H9 (cell line): ENCODE results near the gene VEGFA. TPM values are rescaled to one million over a fixed set of nuclear protein-coding genes. Genes with fewer than 3 reads are reported as not detected.

Source experiments
- DNase-seq: peaks from one replicate; pipeline ENCODE4 v3.0.0-alpha.2; 2017
- H2AFZ ChIP-seq: one replicate; pipeline ENCODE4 v1.6.1; 2013; ENCODE audit warnings: mild to moderate bottlenecking, low read length, control low read depth, moderate library complexity
- H2AK5ac ChIP-seq: 2 replicates; pipeline ENCODE4 v1.6.1; 2013; ENCODE audit warnings: low read length, control low read depth, mixed read lengths; ENCODE audit not compliant: insufficient read length
- H2BK120ac ChIP-seq: one replicate; pipeline ENCODE4 v1.6.1; 2013; ENCODE audit warnings: low read depth, mild to moderate bottlenecking, low read length, control low read depth, inconsistent platforms; ENCODE audit not compliant: poor library complexity, severe bottlenecking
- H2BK12ac ChIP-seq: 2 replicates; pipeline ENCODE4 v1.6.1; 2013; ENCODE audit warnings: low read length, control low read depth, mixed read lengths, low read depth; ENCODE audit not compliant: insufficient read length
- H2BK15ac ChIP-seq: 2 replicates; pipeline ENCODE4 v1.6.1; 2013; ENCODE audit warnings: low read depth, low read length, control low read depth
- H2BK20ac ChIP-seq: one replicate; pipeline ENCODE4 v1.6.1; 2013; ENCODE audit warnings: low read depth, mild to moderate bottlenecking, low read length, control low read depth, inconsistent platforms; ENCODE audit not compliant: poor library complexity, severe bottlenecking
- H2BK5ac ChIP-seq: 2 replicates; pipeline ENCODE4 v1.6.1; 2013; ENCODE audit warnings: low read length, control low read depth, mixed read lengths; ENCODE audit not compliant: insufficient read length
- H3K14ac ChIP-seq: 2 replicates; pipeline ENCODE4 v1.6.1; 2013; ENCODE audit warnings: low read length, control low read depth; ENCODE audit not compliant: insufficient read depth
- H3K18ac ChIP-seq: 2 replicates; pipeline ENCODE4 v1.6.1; 2013; ENCODE audit warnings: low read depth, mild to moderate bottlenecking, mixed read lengths, low read length, control low read depth; ENCODE audit not compliant: insufficient read length
- H3K23ac ChIP-seq: 2 replicates; pipeline ENCODE4 v1.6.1; 2013; ENCODE audit warnings: low read length, control low read depth, mixed read lengths, low read depth; ENCODE audit not compliant: insufficient read length
- H3K23me2 ChIP-seq: 2 replicates; pipeline ENCODE4 v1.6.1; 2013; ENCODE audit warnings: low read depth, mild to moderate bottlenecking, mixed read lengths, low read length, control low read depth; ENCODE audit not compliant: insufficient read length, poor library complexity, severe bottlenecking
- H3K27ac ChIP-seq: 2 replicates; pipeline ENCODE4 v1.5.1; 2013; ENCODE audit warnings: low read length, control low read depth, mixed read lengths, low read depth; ENCODE audit not compliant: insufficient read length
- H3K27me3 ChIP-seq: 2 replicates; pipeline ENCODE4 v1.6.1; 2013; ENCODE audit warnings: low read length, control low read depth, inconsistent platforms; ENCODE audit not compliant: insufficient read depth
- H3K4ac ChIP-seq: 2 replicates; pipeline ENCODE4 v1.6.1; 2013; ENCODE audit warnings: low read depth, mild to moderate bottlenecking, control low read depth, inconsistent platforms, low read length, moderate library complexity
- H3K4me1 ChIP-seq: 2 replicates; pipeline ENCODE4 v1.6.1; 2013; ENCODE audit warnings: low read length, control low read depth, inconsistent platforms; ENCODE audit not compliant: insufficient read depth
- H3K4me2 ChIP-seq: 2 replicates; pipeline ENCODE4 v1.6.1; 2013; ENCODE audit warnings: low read length, control low read depth, mixed read lengths; ENCODE audit not compliant: insufficient read length, insufficient read depth
- H3K56ac ChIP-seq: 2 replicates; pipeline ENCODE4 v1.6.1; 2013; ENCODE audit warnings: low read depth, mild to moderate bottlenecking, mixed read lengths, low read length, control low read depth; ENCODE audit not compliant: insufficient read length
- H3K79me1 ChIP-seq: 2 replicates; pipeline ENCODE4 v1.6.1; 2013; ENCODE audit warnings: low read depth, mild to moderate bottlenecking, moderate library complexity, low read length, control low read depth, inconsistent platforms; ENCODE audit not compliant: insufficient read depth, poor library complexity, severe bottlenecking
- H3K79me2 ChIP-seq: 2 replicates; pipeline ENCODE4 v1.6.1; 2013; ENCODE audit warnings: low read length, control low read depth, inconsistent platforms; ENCODE audit not compliant: insufficient read depth
- H3K9ac ChIP-seq: 2 replicates; pipeline ENCODE4 v1.6.1; 2013; ENCODE audit warnings: low read length, control low read depth, mixed read lengths; ENCODE audit not compliant: insufficient read length; ENCODE audit errors: extremely low read depth
- H3K9me3 ChIP-seq: one replicate; pipeline ENCODE4 v1.6.1; 2013; ENCODE audit warnings: low read depth, low read length, inconsistent platforms; ENCODE audit not compliant: control insufficient read depth
- H3T11ph ChIP-seq: one replicate; pipeline ENCODE4 v1.6.1; 2013; ENCODE audit warnings: mild to moderate bottlenecking, low read length, control low read depth, inconsistent platforms
- H4K20me1 ChIP-seq: one replicate; pipeline ENCODE4 v1.6.1; 2013; ENCODE audit not compliant: control insufficient read depth, insufficient read length, insufficient read depth
- H4K5ac ChIP-seq: 2 replicates; pipeline ENCODE4 v1.6.1; 2013; ENCODE audit warnings: low read depth, mild to moderate bottlenecking, mixed read lengths, low read length, control low read depth; ENCODE audit not compliant: insufficient read length
- H4K8ac ChIP-seq: replicated peaks from 2 replicates; pipeline ENCODE4 v1.6.1; 2013; ENCODE audit warnings: low read length, control low read depth, mixed read lengths, low read depth; ENCODE audit not compliant: insufficient read length
- H4K91ac ChIP-seq: 2 replicates; pipeline ENCODE4 v1.6.1; 2013; ENCODE audit warnings: low read depth, mild to moderate bottlenecking, moderate library complexity, mixed read lengths, low read length, control low read depth; ENCODE audit not compliant: insufficient read length
- H3K27ac Mint-ChIP-seq, 3 experiments: 2 replicates in 2 of 3; 3 replicates in 1 of 3; pipeline ENCODE4 v1.8.0; 2020 to 2021; ENCODE audit warnings: mixed read lengths in 3 of 3, mild to moderate bottlenecking in 1 of 3, moderate library complexity in 1 of 3
- H3K27me3 Mint-ChIP-seq: 2 replicates; pipeline ENCODE4 v1.8.0; 2021; ENCODE audit warnings: low read depth, mild to moderate bottlenecking, moderate library complexity, mixed read lengths
- H3K36me3 Mint-ChIP-seq, 3 experiments: 2 replicates in 2 of 3; 3 replicates in 1 of 3; pipeline ENCODE4 v1.8.0; 2020 to 2021; ENCODE audit warnings: low read depth in 3 of 3, mixed read lengths in 3 of 3; ENCODE audit not compliant: insufficient read depth in 1 of 3
- H3K4me1 Mint-ChIP-seq, 2 experiments: 2 replicates each; pipeline ENCODE4 v1.8.0; 2020; ENCODE audit warnings: mixed read lengths in 2 of 2
- H3K4me3 Mint-ChIP-seq, 2 experiments: 2 replicates in 1 of 2; 3 replicates in 1 of 2; pipeline ENCODE4 v1.8.0; 2020 to 2021; ENCODE audit warnings: mild to moderate bottlenecking in 2 of 2, mixed read lengths in 2 of 2, moderate library complexity in 1 of 2
- H3K9me3 Mint-ChIP-seq, 2 experiments: 2 replicates in 1 of 2; 3 replicates in 1 of 2; pipeline ENCODE4 v1.8.0; 2020; ENCODE audit warnings: mild to moderate bottlenecking in 2 of 2, mixed read lengths in 2 of 2, moderate library complexity in 1 of 2
- CTCF ChIP-seq: fragments of 200-600 bp; sonication (generic); conservative IDR thresholded peaks from 3 replicates; pipeline ENCODE4 v1.8.0; 2021; ENCODE audit warnings: antibody characterized with exemption, mild to moderate bottlenecking
- WGBS: extraction: QIAGEN DNeasy Blood & Tissue Kit; methylation state at CpG from one replicate; pipeline ENCODE4 v1.1.7; 2013; ENCODE audit warnings: missing lambda C conversion rate, low lambda C conversion rate, mixed read lengths; ENCODE audit not compliant: insufficient read length; ENCODE audit errors: extremely low coverage; 5-methylcytosine and 5-hydroxymethylcytosine counted together
- total RNA-seq: library from RNA; stranded (reverse); gene quantifications from 2 replicates; pipeline ENCODE4 v1.2.1, GENCODE V29; 2021

VEGFA gene
- total RNA-seq, 1 experiment from 2014 or later: 47.9 TPM

- Histone ChIP-seq H3K9ac (no peak overlapping the region), H4K5ac (no peak overlapping the region), H3K4me1 (no peaks in the 10 kb centered on the region), H3K27ac (no peak overlapping the region), H4K91ac (no peak overlapping the region), H3K27me3 (no peaks in the 10 kb centered on the region), H3T11ph (no peak overlapping the region), H3K14ac (no peak overlapping the region), H2BK5ac (no peak overlapping the region), H3K23me2 (no peaks in the 10 kb centered on the region), H3K9me3 (no peaks in the 10 kb centered on the region), H3K56ac (no peak overlapping the region), H2BK20ac (no peak overlapping the region), H4K8ac (no peak overlapping the region), H3K18ac (no peak overlapping the region), H2BK120ac (no peak overlapping the region), H4K20me1 (no peaks in the 10 kb centered on the region), H3K4ac (no peak overlapping the region), H3K79me2 (no peaks in the 10 kb centered on the region), H3K23ac (no peak overlapping the region), H2BK15ac (no peak overlapping the region), H2AFZ (no peak overlapping the region), H2BK12ac (no peak overlapping the region), H3K79me1 (no peaks in the 10 kb centered on the region), H3K4me2 (no peak overlapping the region), H2AK5ac (no peak overlapping the region)
- H3K4me3 Mint-ChIP-seq: no peak overlapping the region
- H3K27me3 Mint-ChIP-seq: peaks cover 6% of the 10 kb centered on the region; the same call in 1 of the 2 replicates
- peaks cover 12 to 20% of the 10 kb centered on the region in 2 experiments for H3K4me1 Mint-ChIP-seq
- H3K9me3 Mint-ChIP-seq: no peaks in the 10 kb centered on the region
- no peak for DNase-seq
- H3K27ac Mint-ChIP-seq: no peak overlapping the region
- WGBS: no CpG with 5 or more reads among the region's 16 CpGs
- no peaks in the 10 kb centered on the region for H3K36me3 Mint-ChIP-seq
- TF ChIP-seq CTCF: no peak
Measured at GRCh38 chr6:43825187-43826115, 55.4 kb downstream of the VEGFA start.
